Measurements from ENCODE around the gene CYLD. TPM values are rescaled to one million over a fixed set of nuclear protein-coding genes. Genes with fewer than 3 reads are reported as not detected.

CYLD gene
- total RNA-seq, 1 experiment from 2014 or later = 28.7 TPM

DNA sequence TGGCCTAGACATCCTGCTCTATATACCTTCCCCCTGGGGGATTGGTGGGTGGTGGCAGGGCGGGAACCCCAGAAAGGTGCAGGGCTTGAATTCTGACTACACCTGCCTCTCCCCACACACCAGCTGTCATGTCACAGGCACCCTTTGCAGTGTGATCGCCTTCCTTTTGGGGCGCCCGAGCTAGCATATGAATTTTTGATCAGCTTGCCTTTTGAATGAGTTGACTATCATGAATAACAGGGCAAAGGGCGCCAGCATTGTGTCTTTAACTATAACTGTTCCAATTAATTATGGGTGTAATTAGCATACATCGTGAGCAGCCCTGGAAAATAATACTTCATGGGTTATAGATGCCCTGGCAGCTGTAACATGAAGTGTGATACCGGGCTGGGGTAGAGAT lies 72.7 kb downstream of the CYLD start:
- peak in 1 of 2 experiments; percentile 9 for DNase-seq (ENCODE audit: low read depth in 1 of 2, low spot score in 2 of 2)
- Histone ChIP-seq H3K9me3 (replicated peaks) (no peaks in the 10 kb centered on the region), H3K4me3 (no peak overlapping the region), H3K27me3 (replicated peaks) (no peaks in the 10 kb centered on the region), H3K4me1 (replicated peaks) (no peaks in the 10 kb centered on the region), H3K27ac (no peak overlapping the region), H3K36me3 (no peaks in the 10 kb centered on the region)

- H3K4me1 ChIP-seq (replicated peaks) = no peaks in the 10 kb centered on the region
- no peak overlapping the region for H3K27ac ChIP-seq
- H3K9me3 ChIP-seq (replicated peaks) = no peaks in the 10 kb centered on the region
- H3K36me3 ChIP-seq = no peaks in the 10 kb centered on the region
- peak in 1 of 2 experiments; percentile 18 for DNase-seq (ENCODE audit: low read depth in 1 of 2, low spot score in 2 of 2)
- H3K27me3 ChIP-seq (replicated peaks) = no peaks in the 10 kb centered on the region
- H3K4me3 ChIP-seq = no peak overlapping the region
These were observed 73.5 kb downstream of the CYLD start for GRCh38 chr16:50815382-50815781.

- Histone ChIP-seq H3K4me1 (replicated peaks) (no peaks in the 10 kb centered on the region), H3K4me3 (no peak overlapping the region), H3K27me3 (replicated peaks) (no peaks in the 10 kb centered on the region), H3K9me3 (replicated peaks) (no peaks in the 10 kb centered on the region), H3K27ac (no peak overlapping the region), H3K36me3 (no peaks in the 10 kb centered on the region)
- peak in 1 of 2 experiments; percentile 22 for DNase-seq (ENCODE audit: low read depth in 1 of 2, low spot score in 2 of 2)
These were observed 75.1 kb downstream of the CYLD start for GRCh38 chr16:50816901-50817555.

DNA sequence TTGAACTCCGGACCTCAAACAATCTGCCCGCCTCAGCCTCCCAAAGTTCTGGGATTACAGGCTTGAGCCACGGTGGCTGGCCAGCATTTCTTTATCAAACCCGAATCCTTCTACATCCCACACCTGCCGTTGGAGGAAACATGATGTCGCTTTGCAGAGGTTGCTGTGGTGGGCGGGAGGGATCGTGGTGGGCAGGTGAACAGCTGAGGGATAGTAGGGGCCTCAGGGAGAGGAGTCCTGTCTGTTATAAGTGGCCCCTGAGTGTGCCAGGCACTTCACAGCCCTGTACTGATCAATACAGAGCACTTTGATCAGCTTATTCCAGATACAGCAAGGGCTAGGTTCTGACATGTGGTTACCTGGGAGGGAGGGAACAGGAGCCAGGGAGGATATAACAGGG lies 76.5 kb downstream of the CYLD start:
- no peaks in the 10 kb centered on the region for H3K27me3 ChIP-seq (replicated peaks)
- peak in 1 of 2 experiments; percentile 25 for DNase-seq (ENCODE audit: low read depth in 1 of 2, low spot score in 2 of 2)
- H3K27ac ChIP-seq = no peak overlapping the region
- H3K9me3 ChIP-seq (replicated peaks) = no peaks in the 10 kb centered on the region
- H3K4me3 ChIP-seq = no peak overlapping the region
- no peaks in the 10 kb centered on the region for H3K36me3 ChIP-seq
- no peaks in the 10 kb centered on the region for H3K4me1 ChIP-seq (replicated peaks)

GRCh38 chr16:50819706-50820105 lies 77.8 kb downstream of the CYLD start:
- Histone ChIP-seq H3K4me3 (no peak overlapping the region), H3K36me3 (no peaks in the 10 kb centered on the region), H3K9me3 (replicated peaks) (no peaks in the 10 kb centered on the region), H3K4me1 (replicated peaks) (no peaks in the 10 kb centered on the region), H3K27me3 (replicated peaks) (no peaks in the 10 kb centered on the region), H3K27ac (no peak overlapping the region)
- DNase-seq (ENCODE audit: low read depth in 1 of 2, low spot score in 2 of 2) = peak in 1 of 2 experiments; percentile 21

DNA sequence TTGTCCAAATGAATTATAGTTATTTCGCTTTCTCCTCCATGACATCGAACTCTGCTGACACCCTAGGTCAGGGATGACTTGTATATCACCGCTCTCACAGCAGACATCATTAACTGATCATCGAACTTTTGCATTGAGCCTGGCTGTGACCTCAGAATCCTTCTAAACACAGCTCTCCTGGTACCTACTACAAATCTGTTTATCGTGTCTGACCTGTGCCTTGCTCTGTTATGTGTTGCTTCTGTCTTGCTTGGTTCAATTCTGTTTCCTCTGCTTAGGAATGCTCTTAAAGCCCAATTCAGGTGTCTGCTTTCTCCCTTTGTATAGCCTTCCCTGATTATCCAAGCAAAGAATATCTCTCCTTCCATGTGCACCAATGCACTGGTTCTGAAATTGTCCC lies 78.3 kb downstream of the CYLD start:
- Histone ChIP-seq H3K9me3 (replicated peaks) (no peaks in the 10 kb centered on the region), H3K36me3 (no peaks in the 10 kb centered on the region), H3K4me1 (replicated peaks) (no peaks in the 10 kb centered on the region), H3K27ac (no peak overlapping the region), H3K27me3 (replicated peaks) (no peaks in the 10 kb centered on the region), H3K4me3 (no peak overlapping the region)
- no peak for DNase-seq (ENCODE audit: low read depth in 1 of 2, low spot score in 2 of 2)

GRCh38 chr16:50821586-50821985 lies 79.7 kb downstream of the CYLD start:
- peak in 1 of 2 experiments; percentile 24 for DNase-seq (ENCODE audit: low read depth in 1 of 2, low spot score in 2 of 2)
- H3K27ac ChIP-seq = no peak overlapping the region
- peaks cover 5% of the 10 kb centered on the region; the same call in 1 of the 2 replicates for H3K27me3 ChIP-seq (replicated peaks)
- H3K9me3 ChIP-seq (replicated peaks) = no peaks in the 10 kb centered on the region
- H3K4me1 ChIP-seq (replicated peaks) = no peaks in the 10 kb centered on the region
- H3K36me3 ChIP-seq = no peaks in the 10 kb centered on the region
- no peak overlapping the region for H3K4me3 ChIP-seq

DNA sequence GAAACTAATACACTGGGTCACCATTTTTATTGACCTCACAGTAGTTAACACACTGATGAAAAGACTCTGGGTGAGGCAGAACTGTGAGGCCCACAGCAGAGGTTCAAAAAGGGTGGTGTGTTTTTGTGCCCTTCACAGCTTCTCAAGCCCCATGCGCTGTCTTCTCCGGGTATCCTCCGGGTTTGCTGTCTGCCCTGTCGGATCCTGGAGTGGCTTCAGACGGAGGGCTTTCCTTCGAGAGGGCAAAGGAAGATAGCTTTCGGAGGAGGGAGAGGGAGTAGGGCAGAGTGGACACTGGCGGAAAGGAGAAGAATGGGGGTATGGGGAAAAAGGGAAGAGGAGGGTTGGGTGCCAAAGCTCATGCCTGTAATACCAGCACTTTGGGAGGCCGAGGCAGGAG lies 80.8 kb downstream of the CYLD start:
- Histone ChIP-seq H3K36me3 (no peaks in the 10 kb centered on the region), H3K27ac (no peak overlapping the region), H3K4me1 (replicated peaks) (no peaks in the 10 kb centered on the region), H3K9me3 (replicated peaks) (no peaks in the 10 kb centered on the region), H3K27me3 (replicated peaks) (peaks cover 6% of the 10 kb centered on the region; the same call in 1 of the 2 replicates), H3K4me3 (no peak overlapping the region)
- DNase-seq (ENCODE audit: low read depth in 1 of 2, low spot score in 2 of 2) = peak in 1 of 2 experiments; percentile 22

DNA sequence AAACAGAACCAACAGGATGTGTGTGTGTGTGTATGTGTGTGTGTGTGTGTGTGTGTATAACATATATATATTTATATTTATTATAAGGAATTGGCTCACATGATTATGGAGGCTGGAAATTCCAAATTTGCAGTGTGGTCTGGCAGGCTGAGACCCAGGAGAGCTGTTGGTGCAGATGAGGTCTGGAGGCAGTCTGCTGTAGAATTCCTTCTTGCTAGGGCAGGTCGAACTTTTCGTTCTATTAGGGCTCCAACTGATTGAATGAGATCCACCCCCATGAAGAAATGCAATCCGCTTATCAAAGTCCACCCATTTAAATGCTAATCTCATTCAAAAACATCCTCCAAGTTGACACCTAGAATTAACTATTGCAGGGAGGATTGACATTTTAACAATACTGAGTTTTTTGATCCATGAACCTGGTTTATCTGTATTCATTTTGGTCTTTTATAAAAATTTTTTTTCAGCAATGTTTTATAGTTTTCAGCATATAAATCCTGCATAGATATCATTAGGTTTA lies 85.0 kb downstream of the CYLD start:
- Histone ChIP-seq H3K27me3 (replicated peaks) (peaks cover 6% of the 10 kb centered on the region; the same call in 1 of the 2 replicates), H3K9me3 (replicated peaks) (no peaks in the 10 kb centered on the region), H3K36me3 (no peaks in the 10 kb centered on the region), H3K27ac (no peak overlapping the region), H3K4me3 (no peak overlapping the region), H3K4me1 (replicated peaks) (no peaks in the 10 kb centered on the region)
- no peak for DNase-seq (ENCODE audit: low read depth in 1 of 2, low spot score in 2 of 2)

- Histone ChIP-seq H3K36me3 (no peaks in the 10 kb centered on the region), H3K27ac (no peak overlapping the region), H3K9me3 (replicated peaks) (no peaks in the 10 kb centered on the region), H3K4me1 (replicated peaks) (no peaks in the 10 kb centered on the region), H3K4me3 (no peak overlapping the region), H3K27me3 (replicated peaks) (peaks cover 6% of the 10 kb centered on the region; the same call in 1 of the 2 replicates)
- DNase-seq (ENCODE audit: low read depth in 1 of 2, low spot score in 2 of 2) = no peak
These were observed 86.3 kb downstream of the CYLD start for GRCh38 chr16:50828164-50828702.

- H3K36me3 ChIP-seq = no peaks in the 10 kb centered on the region
- DNase-seq (ENCODE audit: low read depth in 1 of 2, low spot score in 2 of 2) = peak in 1 of 2 experiments; percentile 23
- no peak overlapping the region for H3K27ac ChIP-seq
- H3K4me1 ChIP-seq (replicated peaks) = peaks cover 3% of the 10 kb centered on the region
- H3K27me3 ChIP-seq (replicated peaks) = peaks cover 6% of the 10 kb centered on the region; the same call in 1 of the 2 replicates
- H3K9me3 ChIP-seq (replicated peaks) = no peaks in the 10 kb centered on the region
- no peak overlapping the region for H3K4me3 ChIP-seq
These were observed 88.8 kb downstream of the CYLD start for GRCh38 chr16:50830698-50831097.

DNA sequence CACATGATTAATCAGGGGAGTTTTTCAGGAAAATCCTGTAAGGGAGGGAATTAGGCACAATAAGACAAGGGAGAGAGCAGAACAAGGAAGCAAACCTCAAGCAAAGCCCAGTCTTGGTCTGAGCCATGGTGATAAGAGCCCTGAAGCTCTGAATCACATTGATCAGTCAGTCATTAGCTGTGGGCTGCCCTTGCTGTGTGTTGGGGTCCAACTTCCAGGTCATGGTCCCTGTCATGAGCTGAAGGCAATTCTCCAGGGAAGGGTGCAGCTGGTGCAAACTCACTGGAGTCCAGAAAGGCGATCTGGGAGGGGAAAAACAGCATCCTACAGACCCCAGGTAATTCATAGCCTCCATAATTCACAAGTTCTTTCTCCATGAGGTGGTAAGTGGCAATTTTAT lies 89.9 kb downstream of the CYLD start:
- H3K27me3 ChIP-seq (replicated peaks) = no peaks in the 10 kb centered on the region
- peak in 1 of 2 experiments; percentile 17 for DNase-seq (ENCODE audit: low read depth in 1 of 2, low spot score in 2 of 2)
- no peak overlapping the region for H3K4me3 ChIP-seq
- no peaks in the 10 kb centered on the region for H3K36me3 ChIP-seq
- no peak overlapping the region for H3K27ac ChIP-seq
- H3K4me1 ChIP-seq (replicated peaks) = peaks cover 10% of the 10 kb centered on the region
- H3K9me3 ChIP-seq (replicated peaks) = no peaks in the 10 kb centered on the region

DNA sequence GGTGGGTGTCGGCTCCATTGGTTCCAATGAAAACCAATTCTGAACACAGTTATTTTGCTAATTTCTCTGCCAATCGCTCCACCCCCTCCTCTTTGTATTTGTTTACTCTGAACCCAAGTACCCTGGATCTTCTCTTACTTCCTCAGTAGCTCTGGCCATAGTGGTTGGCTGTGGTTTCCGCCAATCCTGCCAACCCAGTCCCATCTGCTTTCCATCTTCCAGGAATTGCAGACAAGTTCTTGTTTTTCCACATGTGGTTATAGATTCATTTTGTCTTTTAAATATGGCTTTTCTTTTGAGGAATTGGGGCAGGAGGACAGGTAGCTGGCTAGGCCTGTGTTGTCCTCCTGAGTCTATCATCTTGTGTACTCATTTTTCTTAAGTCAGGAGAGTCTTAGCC lies 92.0 kb downstream of the CYLD start:
- Histone ChIP-seq H3K27me3 (replicated peaks) (no peaks in the 10 kb centered on the region), H3K27ac (no peak overlapping the region), H3K4me1 (replicated peaks) (peaks cover 10% of the 10 kb centered on the region), H3K4me3 (no peak overlapping the region), H3K9me3 (replicated peaks) (no peaks in the 10 kb centered on the region), H3K36me3 (no peaks in the 10 kb centered on the region)
- peak in 1 of 2 experiments; percentile 19 for DNase-seq (ENCODE audit: low read depth in 1 of 2, low spot score in 2 of 2)

GRCh38 chr16:50834701-50835100 lies 92.8 kb downstream of the CYLD start:
- H3K27ac ChIP-seq = no peak overlapping the region
- no peaks in the 10 kb centered on the region; the same call in 1 of the 2 replicates for H3K9me3 ChIP-seq (replicated peaks)
- peak in 1 of 2 experiments; percentile 20 for DNase-seq (ENCODE audit: low read depth in 1 of 2, low spot score in 2 of 2)
- no peaks in the 10 kb centered on the region for H3K27me3 ChIP-seq (replicated peaks)
- no peaks in the 10 kb centered on the region for H3K36me3 ChIP-seq
- no peak overlapping the region for H3K4me3 ChIP-seq
- H3K4me1 ChIP-seq (replicated peaks) = peaks cover 10% of the 10 kb centered on the region
